Gastroesophageal sphincter (tissue), 3 donors: ENCODE measurements around the gene EPHA8.

ENCODE experiments used
- EP300 ChIP-seq: sonication (generic); formaldehyde crosslinking; IDR thresholded peaks from one replicate; pipeline ENCODE4 v1.6.1; 2017; ENCODE audit warnings: antibody characterized with exemption, mild to moderate bottlenecking
- POLR2A ChIP-seq, 2 donors: fragments of 450-650 bp; IDR thresholded peaks; one replicate each; pipeline ENCODE4 v1.6.1; 2017; ENCODE audit warnings: antibody characterized with exemption in 2 of 2, mild to moderate bottlenecking in 2 of 2, moderate library complexity in 1 of 2
- TF ChIP-seq, protein P1 (sequence below), 4 experiments: fragments of 200-600 bp in 2 of 4; fragments of 450-650 bp in 2 of 4; sonication (generic) in 1 of 4; IDR thresholded peaks; one replicate each; pipeline ENCODE4 v1.5.1; 2017 to 2019; ENCODE audit warnings: antibody characterized with exemption in 4 of 4, mild to moderate bottlenecking in 2 of 4, moderate library complexity in 2 of 4

DNA sequence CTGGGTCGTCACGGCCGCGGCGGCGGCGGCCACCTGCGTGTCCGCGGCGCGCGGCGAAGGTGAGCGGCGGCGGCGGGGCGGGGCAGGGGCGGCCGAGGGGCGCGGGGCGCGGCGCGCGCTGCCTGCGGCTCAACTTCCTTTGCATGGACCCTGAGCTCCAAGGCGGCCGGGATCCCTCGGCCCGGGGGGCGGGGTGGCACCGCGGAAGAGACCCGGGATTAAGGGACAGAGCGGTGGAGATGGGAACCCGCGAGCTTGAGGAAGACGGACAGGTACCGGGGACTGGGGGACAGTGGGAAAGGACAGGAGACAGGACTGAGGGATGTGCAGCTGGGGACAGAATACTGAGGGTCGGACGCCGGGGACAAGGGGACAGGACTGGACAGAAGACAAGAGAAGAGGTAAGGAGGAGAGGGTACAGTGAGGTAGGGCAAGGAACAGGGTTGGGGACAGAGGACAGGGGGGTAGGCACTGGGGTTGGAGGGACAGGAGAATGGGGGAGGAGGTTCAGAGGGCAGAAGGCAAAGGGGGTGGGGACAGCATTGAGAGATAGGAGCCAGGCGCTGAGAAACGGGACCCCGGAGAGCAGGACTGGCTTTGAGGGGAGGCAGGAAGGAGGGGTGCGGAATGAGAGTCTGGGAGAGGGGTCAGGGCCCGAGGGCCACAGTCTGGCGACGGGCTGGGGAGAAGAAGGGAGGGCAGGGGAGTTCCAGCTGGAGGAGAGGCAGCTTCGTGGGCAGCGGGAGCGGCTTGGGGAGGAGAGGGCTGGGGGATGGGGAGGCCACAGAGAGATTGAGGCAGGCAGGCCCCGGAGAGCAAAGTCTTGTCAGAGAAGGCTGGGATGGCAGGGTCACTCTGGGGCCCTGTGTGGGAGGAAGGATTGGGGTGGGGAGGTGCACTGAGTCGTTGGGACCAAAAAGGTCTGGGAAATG lies 648 bp downstream of the EPHA8 start:
- TF ChIP-seq, protein P1, sequence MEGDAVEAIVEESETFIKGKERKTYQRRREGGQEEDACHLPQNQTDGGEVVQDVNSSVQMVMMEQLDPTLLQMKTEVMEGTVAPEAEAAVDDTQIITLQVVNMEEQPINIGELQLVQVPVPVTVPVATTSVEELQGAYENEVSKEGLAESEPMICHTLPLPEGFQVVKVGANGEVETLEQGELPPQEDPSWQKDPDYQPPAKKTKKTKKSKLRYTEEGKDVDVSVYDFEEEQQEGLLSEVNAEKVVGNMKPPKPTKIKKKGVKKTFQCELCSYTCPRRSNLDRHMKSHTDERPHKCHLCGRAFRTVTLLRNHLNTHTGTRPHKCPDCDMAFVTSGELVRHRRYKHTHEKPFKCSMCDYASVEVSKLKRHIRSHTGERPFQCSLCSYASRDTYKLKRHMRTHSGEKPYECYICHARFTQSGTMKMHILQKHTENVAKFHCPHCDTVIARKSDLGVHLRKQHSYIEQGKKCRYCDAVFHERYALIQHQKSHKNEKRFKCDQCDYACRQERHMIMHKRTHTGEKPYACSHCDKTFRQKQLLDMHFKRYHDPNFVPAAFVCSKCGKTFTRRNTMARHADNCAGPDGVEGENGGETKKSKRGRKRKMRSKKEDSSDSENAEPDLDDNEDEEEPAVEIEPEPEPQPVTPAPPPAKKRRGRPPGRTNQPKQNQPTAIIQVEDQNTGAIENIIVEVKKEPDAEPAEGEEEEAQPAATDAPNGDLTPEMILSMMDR (IDR thresholded peaks at IDR 0.05), result no peak
- TF ChIP-seq EP300, result no peak
- no peak for TF ChIP-seq POLR2A (IDR thresholded peaks at IDR 0.05)
